ENCODE measurements around the gene PLXNB2.
"Not testable (repeated sequence)": the region's sequence is repeated elsewhere in the genome, so short reads cannot be mapped to it uniquely, and the experiment has no call there.

PLXNB2 gene

GRCh38 chr22:50325444-50326224, 18.2 kb upstream of the PLXNB2 start:
- no peak for DNase-seq (ENCODE audit: low read depth)

DNA sequence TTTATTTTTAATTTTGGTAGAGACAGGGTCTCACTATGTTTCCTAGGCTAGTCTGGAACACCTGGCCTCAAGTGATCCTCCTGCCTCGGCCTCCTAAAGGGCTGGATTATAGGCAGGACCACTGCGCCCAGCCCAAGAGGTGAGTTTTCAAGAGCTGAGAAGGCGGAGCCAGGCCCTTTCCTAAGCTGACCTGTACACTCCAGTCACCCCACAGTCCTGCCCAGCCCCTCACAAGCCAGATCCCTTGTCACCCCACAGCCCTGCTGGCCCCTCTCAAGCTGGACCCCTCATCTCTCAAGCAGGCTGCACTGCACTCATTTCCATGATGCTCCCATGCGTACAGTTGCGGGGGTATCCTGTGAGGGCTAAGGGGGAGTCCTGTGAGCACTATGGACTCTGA, 16.5 kb upstream of the PLXNB2 start:
- DNase-seq (ENCODE audit: low read depth): no peak

GRCh38 chr22:50322382-50323104, 15.1 kb upstream of the PLXNB2 start:
- not testable (repeated sequence) for DNase-seq (ENCODE audit: low read depth)

GRCh38 chr22:50320671-50321325, 13.4 kb upstream of the PLXNB2 start:
- no peak for DNase-seq (ENCODE audit: low read depth)

GRCh38 chr22:50320116-50320515, 12.7 kb upstream of the PLXNB2 start:
- DNase-seq (ENCODE audit: low read depth): no peak

- no peak for DNase-seq (ENCODE audit: low read depth)
These were observed 12.1 kb upstream of the PLXNB2 start for GRCh38 chr22:50319503-50319951.

GRCh38 chr22:50318698-50319411, 11.4 kb upstream of the PLXNB2 start:
- DNase-seq (ENCODE audit: low read depth): no peak

DNA sequence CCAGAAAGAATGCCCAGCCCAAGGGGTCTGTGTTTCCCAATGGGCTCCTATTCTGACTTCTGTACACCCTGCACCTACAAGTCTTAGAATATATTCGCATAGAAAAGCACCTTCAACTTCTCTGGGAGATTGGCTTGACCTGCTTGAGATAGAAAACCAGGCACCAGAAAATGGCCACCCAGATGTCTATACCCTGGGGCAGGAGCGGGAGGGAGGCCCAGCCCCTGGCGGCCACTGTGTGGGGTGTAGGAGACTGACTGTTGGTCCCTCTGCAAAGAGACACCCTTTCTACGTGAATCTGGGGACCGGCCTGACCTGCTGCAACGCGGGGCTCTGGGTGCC, 10.9 kb upstream of the PLXNB2 start:
- no peak for DNase-seq (ENCODE audit: low read depth)

DNA sequence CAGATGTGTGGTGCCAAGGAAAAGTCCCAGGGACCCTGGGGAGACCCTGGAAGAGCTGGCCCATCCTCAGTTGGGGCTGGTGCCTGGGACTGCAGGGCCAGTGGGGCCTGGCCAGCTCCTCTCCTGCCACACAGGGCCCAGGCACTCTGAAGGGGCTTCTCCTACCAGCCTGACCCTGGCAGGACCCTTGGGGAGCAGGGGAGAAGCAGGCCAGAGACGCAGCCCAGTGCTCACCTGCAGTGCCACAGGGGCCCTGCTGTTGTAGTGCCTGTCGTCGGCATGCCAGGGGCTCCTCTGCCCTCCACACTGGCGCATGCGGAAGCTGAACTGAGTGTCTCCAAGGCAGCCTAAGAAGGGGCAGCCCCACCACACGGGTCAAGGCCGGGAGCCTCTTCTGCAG, 10.2 kb upstream of the PLXNB2 start:
- no peak for DNase-seq (ENCODE audit: low read depth)

- DNase-seq (ENCODE audit: low read depth): no peak
These were observed 9.7 kb upstream of the PLXNB2 start for GRCh38 chr22:50317178-50317577.

DNA sequence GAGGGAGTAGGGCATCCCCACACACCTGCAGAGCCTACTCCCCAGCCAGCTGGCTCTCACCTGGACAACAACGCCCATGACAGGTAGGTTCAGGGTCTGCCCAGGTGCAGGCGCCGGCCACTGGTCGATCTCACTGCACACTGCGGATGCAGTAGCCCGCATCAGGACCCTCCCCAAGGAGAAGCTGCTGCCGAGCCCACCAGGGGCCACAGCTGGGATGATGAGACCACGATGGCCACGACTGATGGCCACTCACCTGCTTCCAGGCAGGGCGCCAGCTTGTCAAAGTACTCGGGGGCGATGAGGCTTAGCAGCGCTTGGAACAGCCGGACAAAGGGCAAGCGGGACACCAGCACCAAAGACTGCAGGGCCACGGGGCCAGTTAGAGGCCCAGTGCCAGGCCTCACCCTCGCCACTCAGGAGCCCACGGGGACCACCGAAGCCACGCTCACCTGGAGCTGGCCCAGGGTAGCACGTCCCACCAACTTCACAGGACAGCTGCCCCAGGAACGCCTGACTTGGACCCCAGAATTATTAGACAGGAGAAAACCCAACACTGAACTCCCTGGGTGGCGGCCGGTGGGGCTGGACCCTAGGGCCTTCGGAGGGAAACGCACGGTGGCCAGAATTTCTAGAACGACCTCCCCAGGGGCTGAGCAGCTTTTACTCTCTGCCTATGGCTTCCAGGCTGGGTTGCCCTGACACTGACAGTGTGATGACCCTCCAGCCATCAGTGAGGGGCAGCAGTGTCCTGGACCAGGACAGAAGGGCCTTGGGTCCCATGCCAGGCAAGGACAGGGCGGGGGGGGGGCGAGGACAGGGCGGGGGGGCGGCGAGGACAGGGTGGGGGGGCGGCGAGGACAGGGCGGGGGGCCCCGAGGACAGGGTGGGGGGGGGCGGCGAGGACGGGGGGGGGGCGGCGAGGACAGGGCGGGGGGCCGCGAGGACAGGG, 8.9 kb upstream of the PLXNB2 start:
- no peak for DNase-seq (ENCODE audit: low read depth)

- DNase-seq (ENCODE audit: low read depth): no peak
These were observed 8.1 kb upstream of the PLXNB2 start for GRCh38 chr22:50315289-50316113.

DNA sequence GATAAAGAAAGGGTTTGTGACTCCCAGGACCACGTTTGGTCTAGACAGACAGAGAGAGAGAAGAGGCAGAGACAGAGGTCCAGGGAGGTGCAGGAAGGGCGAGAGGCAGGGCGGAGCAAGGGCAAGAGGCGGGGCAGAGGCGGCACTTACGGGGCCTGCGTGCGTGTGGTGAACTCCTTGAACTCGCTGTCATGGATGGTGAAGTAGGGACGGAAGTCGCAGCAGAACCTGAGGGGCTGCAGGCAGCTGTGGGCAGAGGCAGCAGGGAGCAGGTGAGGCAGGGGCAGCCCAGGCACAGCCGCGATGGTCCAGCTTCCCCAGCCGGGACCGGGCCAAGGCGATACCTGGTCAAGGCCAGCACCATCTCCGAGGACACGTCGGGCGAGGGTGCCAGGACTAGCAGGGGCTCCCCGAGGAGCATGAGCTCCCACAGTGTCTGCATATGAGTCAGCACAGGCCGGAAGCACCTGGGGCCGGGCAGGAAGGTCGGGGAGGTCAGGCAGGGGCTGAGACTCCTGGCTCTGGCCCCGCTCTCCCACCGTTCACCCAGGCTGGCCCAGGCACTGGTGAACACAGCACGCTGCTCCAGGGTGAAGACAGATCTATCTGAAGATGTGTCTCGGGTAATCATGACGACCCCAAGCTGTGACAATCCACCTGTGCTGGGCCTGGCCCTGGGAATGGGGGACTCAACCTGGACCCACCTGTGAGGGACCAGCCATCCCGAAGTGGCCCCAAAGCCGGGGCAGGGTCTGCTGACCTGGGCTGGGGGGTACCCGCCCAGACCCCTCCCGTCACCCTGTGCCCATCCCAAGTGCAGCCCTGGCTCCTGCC, 7.2 kb upstream of the PLXNB2 start:
- DNase-seq (ENCODE audit: low read depth): peak; percentile 65

DNA sequence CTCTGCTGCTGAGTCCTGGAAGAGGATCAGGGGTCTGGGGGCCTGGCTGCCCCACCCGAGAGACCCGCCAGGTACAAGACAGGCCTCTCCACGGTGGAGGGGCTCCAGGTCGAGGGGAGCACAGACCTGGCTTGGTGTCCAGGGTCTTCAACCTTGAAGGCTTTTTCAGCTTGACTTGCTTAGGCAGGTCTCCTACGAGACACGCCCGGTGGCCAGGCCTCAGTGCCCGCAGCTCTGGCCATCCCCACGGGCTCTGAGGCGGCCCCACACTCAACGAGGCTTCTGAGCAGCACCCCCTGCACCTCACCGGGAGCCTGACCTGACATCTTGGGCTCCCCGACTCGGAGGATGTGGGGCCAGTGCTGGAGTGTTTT, 6.6 kb upstream of the PLXNB2 start:
- no peak for DNase-seq (ENCODE audit: low read depth)

GRCh38 chr22:50313600-50313999, 6.2 kb upstream of the PLXNB2 start:
- DNase-seq (ENCODE audit: low read depth): no peak

GRCh38 chr22:50313021-50313420, 5.6 kb upstream of the PLXNB2 start:
- DNase-seq (ENCODE audit: low read depth): no peak

DNA sequence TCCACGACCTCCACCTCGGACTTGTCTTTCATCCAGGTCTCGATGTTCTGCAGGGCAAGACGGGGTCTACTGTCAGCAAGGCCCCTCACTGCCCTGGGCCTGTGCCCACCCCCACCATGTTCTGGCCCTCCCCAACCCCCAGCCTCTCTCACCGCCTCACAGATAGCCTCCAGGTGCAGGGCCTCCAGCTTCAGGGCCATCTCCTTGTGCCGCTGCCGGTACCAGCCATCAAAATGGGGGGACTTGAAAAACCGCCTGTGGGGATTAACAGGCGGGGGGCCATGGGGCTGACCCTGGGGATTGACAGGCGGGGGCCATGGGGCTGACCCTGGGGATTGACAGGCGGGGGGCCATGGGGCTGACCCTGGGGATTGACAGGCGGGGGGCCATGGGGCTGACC, 4.9 kb upstream of the PLXNB2 start:
- no peak for DNase-seq (ENCODE audit: low read depth)

DNA sequence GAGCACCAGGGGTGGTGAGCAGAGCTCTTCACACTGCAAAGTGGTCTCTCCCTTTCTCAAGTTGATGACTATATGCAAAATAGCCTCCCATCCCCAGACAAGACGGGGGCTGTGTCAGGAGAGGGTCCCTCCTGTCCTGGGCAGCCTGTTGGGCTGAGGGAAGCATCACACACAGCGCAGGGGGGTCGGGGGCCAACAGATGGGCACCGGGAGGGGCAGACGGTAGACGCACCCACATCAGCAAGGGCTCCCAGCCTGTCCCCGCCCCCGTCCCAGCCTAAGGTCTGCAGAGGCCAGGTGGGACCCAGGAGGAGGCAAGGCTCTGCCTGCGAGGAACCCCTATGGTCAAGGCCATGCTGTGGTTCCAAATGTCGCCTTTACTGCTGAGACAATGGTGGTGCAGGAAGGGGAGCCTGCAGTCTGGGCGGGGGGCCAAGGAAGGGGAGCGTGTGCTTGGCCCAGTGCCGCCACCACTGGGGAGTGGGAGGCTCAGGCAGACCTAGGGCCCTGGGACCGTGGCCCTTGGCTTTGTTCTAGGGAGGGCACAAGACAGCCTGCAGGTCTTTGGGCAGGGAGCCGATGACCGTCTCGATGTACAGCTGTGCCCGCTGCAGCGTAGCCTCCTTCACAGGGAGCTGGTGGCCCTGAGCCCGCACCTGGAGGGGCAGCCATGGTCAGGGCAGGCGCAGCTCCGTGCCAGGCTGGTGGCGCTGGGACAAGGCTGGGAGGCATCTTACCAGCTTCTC, 4.3 kb upstream of the PLXNB2 start:
- DNase-seq (ENCODE audit: low read depth): no peak

GRCh38 chr22:50310949-50311444, 3.6 kb upstream of the PLXNB2 start:
- no peak for DNase-seq (ENCODE audit: low read depth)

All from activated gamma-delta T cell treated with anti-CD3 and anti-CD28 coated beads, Interleukin-2, amount 50 U/mL, for 16 hours (primary cell).